WERI-Rb-1 (cell line): ENCODE data around the gene NATD1.

Experiments
- DNase-seq: peaks from one replicate; pipeline ENCODE4 v3.0.0-alpha.2; 2020
- H3K27ac ChIP-seq: fragments of 250-450 bp; sonication (Bioruptor Pico); 2 replicates; pipeline ENCODE4 v1.5.1; 2020; ENCODE audit warnings: mild to moderate bottlenecking, moderate library complexity
- H3K27me3 ChIP-seq: fragments of 250-450 bp; sonication (Bioruptor Pico); 2 replicates; pipeline ENCODE4 v1.5.1; 2021; ENCODE audit warnings: mild to moderate bottlenecking, low read depth, moderate library complexity; ENCODE audit not compliant: insufficient read depth, severe bottlenecking
- H3K36me3 ChIP-seq: fragments of 250-450 bp; sonication (Bioruptor Pico); 2 replicates; pipeline ENCODE4 v1.5.1; 2020; ENCODE audit warnings: mild to moderate bottlenecking, moderate library complexity
- H3K4me3 ChIP-seq: 2 replicates; pipeline ENCODE4 v1.5.1; 2011; ENCODE audit warnings: low read depth, mild to moderate bottlenecking, control low read depth, low read length
- H3K9me3 ChIP-seq: fragments of 250-450 bp; sonication (Bioruptor Pico); 2 replicates; pipeline ENCODE4 v1.5.1; 2021; ENCODE audit warnings: mild to moderate bottlenecking, moderate library complexity; ENCODE audit not compliant: severe bottlenecking
- TF ChIP-seq, protein P1 (sequence below): IDR thresholded peaks from 2 replicates; pipeline ENCODE4 v1.5.1; 2011; ENCODE audit warnings: low read depth, mild to moderate bottlenecking, control low read depth, inconsistent platforms, low read length

NATD1 gene

GRCh38 chr17:21214777-21215541 lies 38.3 kb downstream of the NATD1 start:
- TF ChIP-seq, protein P1, sequence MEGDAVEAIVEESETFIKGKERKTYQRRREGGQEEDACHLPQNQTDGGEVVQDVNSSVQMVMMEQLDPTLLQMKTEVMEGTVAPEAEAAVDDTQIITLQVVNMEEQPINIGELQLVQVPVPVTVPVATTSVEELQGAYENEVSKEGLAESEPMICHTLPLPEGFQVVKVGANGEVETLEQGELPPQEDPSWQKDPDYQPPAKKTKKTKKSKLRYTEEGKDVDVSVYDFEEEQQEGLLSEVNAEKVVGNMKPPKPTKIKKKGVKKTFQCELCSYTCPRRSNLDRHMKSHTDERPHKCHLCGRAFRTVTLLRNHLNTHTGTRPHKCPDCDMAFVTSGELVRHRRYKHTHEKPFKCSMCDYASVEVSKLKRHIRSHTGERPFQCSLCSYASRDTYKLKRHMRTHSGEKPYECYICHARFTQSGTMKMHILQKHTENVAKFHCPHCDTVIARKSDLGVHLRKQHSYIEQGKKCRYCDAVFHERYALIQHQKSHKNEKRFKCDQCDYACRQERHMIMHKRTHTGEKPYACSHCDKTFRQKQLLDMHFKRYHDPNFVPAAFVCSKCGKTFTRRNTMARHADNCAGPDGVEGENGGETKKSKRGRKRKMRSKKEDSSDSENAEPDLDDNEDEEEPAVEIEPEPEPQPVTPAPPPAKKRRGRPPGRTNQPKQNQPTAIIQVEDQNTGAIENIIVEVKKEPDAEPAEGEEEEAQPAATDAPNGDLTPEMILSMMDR: no peak
- Histone ChIP-seq H3K27ac (peak overlapping the region; percentile 99), H3K9me3 (no peaks in the 10 kb centered on the region), H3K27me3 (no peaks in the 10 kb centered on the region), H3K36me3 (peaks cover 22% of the 10 kb centered on the region), H3K4me3 (peak overlapping the region; percentile 92)
- no peak for DNase-seq

- H3K27me3 ChIP-seq: no peaks in the 10 kb centered on the region
- H3K9me3 ChIP-seq: no peaks in the 10 kb centered on the region
- H3K36me3 ChIP-seq: peaks cover 29% of the 10 kb centered on the region
- peak within 1 kb of the TSS; percentile 99 for H3K27ac ChIP-seq
- peak; percentile 96 for DNase-seq
- peak within 1 kb of the TSS; percentile 92 for H3K4me3 ChIP-seq
- TF ChIP-seq, protein P1: no peak
Observed at GRCh38 chr17:21214015-21214776, 39.0 kb downstream of the NATD1 start, which contains the start of gene TMEM11. TSS of gene TMEM11 (minus strand) at chr17:21214161. CDS start at chr17:21214152, 9 bp downstream.

GRCh38 chr17:21213638-21214014 lies 39.6 kb downstream of the NATD1 start:
- no peaks in the 10 kb centered on the region for H3K27me3 ChIP-seq
- peak overlapping the region; percentile 92 for H3K4me3 ChIP-seq
- no peaks in the 10 kb centered on the region for H3K9me3 ChIP-seq
- DNase-seq: no peak
- TF ChIP-seq, protein P1: no peak
- peaks cover 34% of the 10 kb centered on the region for H3K36me3 ChIP-seq
- H3K27ac ChIP-seq: peak overlapping the region; percentile 99

DNA sequence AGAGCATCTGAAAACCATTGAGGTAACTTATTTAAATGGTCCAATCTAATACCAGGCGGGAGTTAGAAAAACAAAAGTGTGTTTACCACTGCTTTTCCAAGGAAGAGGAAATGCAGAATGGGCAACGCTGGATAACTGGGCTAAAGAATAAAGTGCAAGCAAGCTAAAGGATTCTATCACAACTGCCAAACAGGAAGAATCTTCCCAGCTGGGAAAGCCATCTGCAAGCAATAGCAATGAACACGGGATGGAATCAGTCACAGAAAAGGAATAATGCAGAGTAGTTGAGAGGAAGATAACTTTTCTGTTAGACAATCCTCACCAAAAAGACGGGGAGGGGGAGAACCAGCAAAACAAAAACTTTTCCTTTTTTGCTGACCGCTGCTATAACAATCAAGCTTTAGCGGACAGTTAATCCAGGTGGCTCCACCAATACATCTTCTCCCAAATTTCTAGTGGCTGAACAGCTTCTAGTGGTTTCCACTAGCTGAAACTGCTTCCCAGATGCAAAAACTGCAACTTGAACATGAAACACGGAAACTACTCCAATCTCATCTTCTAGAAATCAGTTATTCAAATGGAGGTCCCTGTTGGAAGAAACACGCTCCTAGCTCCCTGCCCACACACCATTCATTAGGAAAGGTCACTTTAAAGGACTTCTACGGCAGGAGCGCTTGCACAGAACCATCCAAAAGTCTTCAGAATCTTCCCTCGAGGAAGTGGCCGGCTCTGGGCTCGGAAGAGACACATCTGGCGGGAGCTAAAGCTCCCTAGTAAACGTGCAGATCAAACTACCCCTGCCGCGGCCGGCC lies 40.2 kb downstream of the NATD1 start:
- H3K4me3 ChIP-seq: peak overlapping the region; percentile 92
- H3K27ac ChIP-seq: peak overlapping the region; percentile 99
- H3K9me3 ChIP-seq: no peaks in the 10 kb centered on the region
- TF ChIP-seq, protein P1: no peak
- H3K27me3 ChIP-seq: no peaks in the 10 kb centered on the region
- peaks cover 39% of the 10 kb centered on the region for H3K36me3 ChIP-seq
- no peak for DNase-seq

GRCh38 chr17:21211825-21212479 lies 41.3 kb downstream of the NATD1 start:
- Histone ChIP-seq H3K27ac (no peak overlapping the region; the same call in 1 of the 2 replicates), H3K36me3 (peaks cover 45% of the 10 kb centered on the region), H3K27me3 (no peaks in the 10 kb centered on the region), H3K4me3 (no peak overlapping the region), H3K9me3 (no peaks in the 10 kb centered on the region)
- TF ChIP-seq, protein P1: no peak
- peak; percentile 27 for DNase-seq
